Endothelial cell of umbilical vein (primary cell): ENCODE data around the gene CCDC60. TPM values are rescaled to one million over a fixed set of nuclear protein-coding genes. Genes with fewer than 3 reads are reported as not detected.

ENCODE experiments used
- BruUV-seq: library from RNA; stranded (reverse); fragments of 400-500 nt; replicated peaks from 2 replicates; lab custom pipeline; 2021; lab: Mats Ljungman, UMichigan
- CTCF ChIA-PET: fragments of 300-600, 350-600 bp; sonication (Branson Sonifier 250); formaldehyde crosslinking; loops from one replicate; lab custom pipeline; 2021; ENCODE audit warnings: antibody characterized with exemption, inconsistent platforms; lab: Charles Lee
- POLR2A ChIA-PET: fragments of 300-600, 350-600 bp; sonication (Branson Sonifier 250); formaldehyde crosslinking; loops from one replicate; lab custom pipeline; 2021; ENCODE audit warnings: antibody characterized with exemption, inconsistent platforms; lab: Charles Lee
- DNase-seq: peaks from one replicate; pipeline ENCODE4 v3.0.0-alpha.2; 2011; ENCODE audit warnings: low read depth, low spot score
- FAIRE-seq: peaks from 2 replicates; lab custom pipeline; 2011; peaks lifted over from hg19 to GRCh38; lab: Jason Lieb, UNC
- H2AFZ ChIP-seq: 2 replicates; pipeline ENCODE4 v1.6.0; 2012; ENCODE audit warnings: low read depth, low read length, control low read depth, inconsistent platforms
- H3K27ac ChIP-seq: 2 replicates; pipeline ENCODE4 v1.5.1; 2011; ENCODE audit warnings: low read depth, mild to moderate bottlenecking, control low read depth, low read length, moderate library complexity; ENCODE audit not compliant: insufficient read depth
- H3K27me3 ChIP-seq, 2 experiments: 2 replicates each; pipeline versions ENCODE4 v1.6.0 to v1.6.1; 2011; ENCODE audit warnings: low read length in 2 of 2, mixed read lengths in 1 of 2; ENCODE audit not compliant: control insufficient read depth in 2 of 2, insufficient read depth in 2 of 2
- H3K36me3 ChIP-seq, 2 experiments: 2 replicates in 1 of 2; 3 replicates in 1 of 2; pipeline ENCODE4 v1.5.1; 2011; ENCODE audit warnings: low read length in 2 of 2, mild to moderate bottlenecking in 1 of 2, moderate library complexity in 1 of 2; ENCODE audit not compliant: control insufficient read depth in 2 of 2, insufficient read depth in 2 of 2; ENCODE audit errors: extremely low read depth in 1 of 2
- H3K4me1 ChIP-seq: 3 replicates; pipeline ENCODE4 v1.5.1; 2011; ENCODE audit warnings: mild to moderate bottlenecking, low read length; ENCODE audit not compliant: control insufficient read depth, insufficient read depth; ENCODE audit errors: extremely low read depth
- H3K4me2 ChIP-seq: 2 replicates; pipeline ENCODE4 v1.6.1; 2011; ENCODE audit warnings: low read length, control low read depth, mixed read lengths; ENCODE audit not compliant: insufficient read depth
- H3K4me3 ChIP-seq, 3 experiments: fragments of 200-600 bp in 1 of 3; sonication (generic), shearing (Covaris generic) in 1 of 3; replicated peaks in 1 of 3; 2 replicates each; pipeline ENCODE4 v1.5.1; 2011 to 2016; ENCODE audit warnings: control low read depth in 3 of 3, low read length in 3 of 3, mild to moderate bottlenecking in 2 of 3, inconsistent platforms in 1 of 3, low read depth in 1 of 3, moderate library complexity in 1 of 3; ENCODE audit not compliant: insufficient read depth in 1 of 3
- H3K79me2 ChIP-seq: 2 replicates; pipeline ENCODE4 v1.6.0; 2012; ENCODE audit warnings: low read length, inconsistent platforms; ENCODE audit not compliant: control insufficient read depth, insufficient read depth
- H3K9ac ChIP-seq: replicated peaks from 2 replicates; pipeline ENCODE3; 2011; ENCODE audit warnings: low read length, control low read depth; ENCODE audit not compliant: insufficient read depth; ENCODE audit errors: extremely low read depth
- H3K9me1 ChIP-seq: replicated peaks from 3 replicates; pipeline ENCODE4 v1.6.0; 2011; ENCODE audit warnings: mild to moderate bottlenecking, low read length; ENCODE audit not compliant: control insufficient read depth, insufficient read depth; ENCODE audit errors: extremely low read depth
- H3K9me3 ChIP-seq: replicated peaks from 2 replicates; pipeline ENCODE4 v1.5.1; 2012; ENCODE audit warnings: low read length, inconsistent platforms; ENCODE audit not compliant: control insufficient read depth, insufficient read depth
- H4K20me1 ChIP-seq: replicated peaks from 2 replicates; pipeline ENCODE3; 2011; ENCODE audit warnings: mild to moderate bottlenecking, low read length; ENCODE audit not compliant: control insufficient read depth, insufficient read depth; ENCODE audit errors: extremely low read depth
- CTCF ChIP-seq, 2 donors: IDR thresholded peaks; 1 replicate in 1 of 2; 2 replicates in 1 of 2; pipeline ENCODE4 v1.5.1; 2011; ENCODE audit warnings: low read length in 2 of 2, mild to moderate bottlenecking in 2 of 2, moderate library complexity in 2 of 2, control low read depth in 1 of 2, inconsistent platforms in 1 of 2, low read depth in 1 of 2; ENCODE audit not compliant: insufficient read depth in 1 of 2; ENCODE audit errors: extremely low read depth in 1 of 2
- EZH2 ChIP-seq: IDR thresholded peaks from 2 replicates; pipeline ENCODE4 v1.6.1; 2012; ENCODE audit warnings: borderline replicate concordance, low read depth, mild to moderate bottlenecking, moderate library complexity, low read length, inconsistent platforms; ENCODE audit not compliant: severe bottlenecking
- FOS ChIP-seq: IDR thresholded peaks from 2 replicates; pipeline ENCODE4 v1.6.1; 2011; ENCODE audit warnings: mild to moderate bottlenecking, low read length, moderate library complexity, borderline replicate concordance; ENCODE audit not compliant: insufficient read depth
- GATA2 ChIP-seq: IDR thresholded peaks from 2 replicates; pipeline ENCODE4 v1.7.0; 2011; ENCODE audit warnings: low read depth, mild to moderate bottlenecking, moderate library complexity, mixed read lengths, low read length; ENCODE audit not compliant: insufficient read length, insufficient read depth
- JUN ChIP-seq: IDR thresholded peaks from 2 replicates; pipeline ENCODE4 v1.6.1; 2011; ENCODE audit warnings: borderline replicate concordance, low read depth; ENCODE audit not compliant: insufficient read length, insufficient read depth
- MAX ChIP-seq: IDR thresholded peaks from 2 replicates; pipeline ENCODE4 v1.6.1; 2011; ENCODE audit not compliant: insufficient read depth, insufficient read length
- MYC ChIP-seq: IDR thresholded peaks from one replicate; pipeline ENCODE4 v1.6.1; 2011; ENCODE audit warnings: mild to moderate bottlenecking, low read depth, low read length
- POLR2A ChIP-seq: IDR thresholded peaks from 2 replicates; pipeline ENCODE4 v1.6.1; 2012; ENCODE audit warnings: low read depth, mild to moderate bottlenecking, control low read depth, low read length
- POLR2AphosphoS5 ChIP-seq: IDR thresholded peaks from 2 replicates; pipeline ENCODE4 v1.6.1; 2012; ENCODE audit warnings: low read depth, mild to moderate bottlenecking, control low read depth, low read length, moderate library complexity; ENCODE audit not compliant: insufficient read depth
- dilution Hi-C: fragments of 300-500 bp; cut with MboI; formaldehyde crosslinking; loops from one replicate; pipeline ENCODE4 v1.15.0; 2019; ENCODE audit warnings: low sequenced_read_pairs; ENCODE audit not compliant: extremely low pct_ligation_motif_present
- intact Hi-C: fragments of 100-400 bp; cut with micrococcal nuclease; formaldehyde crosslinking; loops from one replicate; pipeline ENCODE4 v1.10.0; 2022
- polyA plus RNA-seq, 4 experiments: library from polyadenylated mRNA; depleted of rRNA in 3 of 4; stranded (reverse) in 3 of 4; unstranded in 1 of 4; fragments of >200 nt; gene quantifications; 2 replicates each; pipeline versions ENCODE4 v1.2.1 to v1.2.3, GENCODE V29; 2011 to 2012; ENCODE audit warnings: missing spikeins in 1 of 4
- total RNA-seq: library from RNA; stranded (reverse); gene quantifications from 2 replicates; pipeline ENCODE4 v1.2.3, GENCODE V29; 2021

CCDC60 gene
- total and polyA plus RNA-seq, 2 donors (not counting 3 experiments of a cell fraction or from before 2014, with no cell fraction given) = not detected

- no TSS peak for BruUV-seq
- DNase-seq = no peak
Measured at GRCh38 chr12:119468296-119468695, 133.8 kb downstream of the CCDC60 start.

GRCh38 chr12:119475650-119476049 is 141.1 kb downstream of the CCDC60 start:
- CTCF ChIA-PET = no interaction called here
- intact Hi-C loops = no loop called here
- no peak for FAIRE-seq

More at GRCh38 chr12:119468296-119468695, 133.8 kb downstream of the CCDC60 start:
- Histone ChIP-seq H3K4me3 (no peak overlapping the region), H3K36me3 (no peaks in the 10 kb centered on the region), H3K79me2 (no peaks in the 10 kb centered on the region), H3K27me3 (no peaks in the 10 kb centered on the region), H2AFZ (no peak overlapping the region), H3K9me1 (no peaks in the 10 kb centered on the region), H3K9me3 (no peaks in the 10 kb centered on the region), H4K20me1 (no peaks in the 10 kb centered on the region), H3K9ac (no peak overlapping the region), H3K4me2 (no peak overlapping the region), H3K27ac (no peak overlapping the region), H3K4me1 (no peaks in the 10 kb centered on the region)
- FAIRE-seq = no peak
- CTCF ChIA-PET = no interaction called here
- intact Hi-C loops (no loop called here), dilution Hi-C loops (no loop called here)
- POLR2A ChIA-PET = no interaction called here
- TF ChIP-seq FOS (no peak), MYC (no peak), MAX (no peak), EZH2 (no peak), JUN (no peak)

More at GRCh38 chr12:119475650-119476049, 141.1 kb downstream of the CCDC60 start:
- Histone ChIP-seq H2AFZ (no peak overlapping the region), H3K27me3 (no peaks in the 10 kb centered on the region), H3K4me3 (no peak overlapping the region), H3K4me2 (no peak overlapping the region), H3K9me3 (peaks cover 3% of the 10 kb centered on the region), H3K9me1 (no peaks in the 10 kb centered on the region), H3K36me3 (no peaks in the 10 kb centered on the region), H4K20me1 (no peaks in the 10 kb centered on the region), H3K4me1 (no peaks in the 10 kb centered on the region), H3K9ac (no peak overlapping the region), H3K27ac (no peak overlapping the region), H3K79me2 (no peaks in the 10 kb centered on the region)
- POLR2A ChIA-PET = no interaction called here
- no TSS peak for BruUV-seq
- TF ChIP-seq MAX (no peak), MYC (no peak), POLR2A (no peak), EZH2 (no peak), GATA2 (no peak), FOS (no peak), POLR2AphosphoS5 (no peak), CTCF (IDR thresholded peaks at IDR 0.05; ENCODE audit: extremely low read depth in 1 of 2, insufficient read depth in 1 of 2, low read depth in 1 of 2, low read length in 2 of 2) (no peak), JUN (no peak)
- dilution Hi-C loops = no loop called here
- DNase-seq = no peak
